Activated T-helper 17 cell treated with anti-CD3 and anti-CD28 coated beads, Interleukin-2, amount 50 U/mL, for 72 hours (primary cell): ENCODE data around the gene IGSF21. TPM values are rescaled to one million over a fixed set of nuclear protein-coding genes. Genes with fewer than 3 reads are reported as not detected.

ENCODE experiments used
- ATAC-seq: fragments of 150-1000 bp; cut with Tn5 transposase; replicated peaks from 2 replicates; pipeline ENCODE4 v1.10.0; 2021; ENCODE audit warnings: mild to moderate bottlenecking, moderate library complexity
- H3K27ac Mint-ChIP-seq: one replicate; pipeline ENCODE4 v1.8.0; 2022; ENCODE audit warnings: mixed read lengths
- H3K27me3 Mint-ChIP-seq: one replicate; pipeline ENCODE4 v1.8.0; 2022; ENCODE audit warnings: mixed read lengths
- H3K36me3 Mint-ChIP-seq: one replicate; pipeline ENCODE4 v1.8.0; 2022; ENCODE audit warnings: low read depth, mild to moderate bottlenecking, mixed read lengths
- H3K4me1 Mint-ChIP-seq: one replicate; pipeline ENCODE4 v1.8.0; 2022; ENCODE audit warnings: mixed read lengths
- H3K4me3 Mint-ChIP-seq: one replicate; pipeline ENCODE4 v1.8.0; 2022; ENCODE audit warnings: mild to moderate bottlenecking, mixed read lengths
- H3K9me3 Mint-ChIP-seq: one replicate; pipeline ENCODE4 v1.8.0; 2022; ENCODE audit warnings: mixed read lengths
- total RNA-seq, 2 donors: library from RNA; stranded (reverse); gene quantifications; one replicate each; pipeline ENCODE4 v1.2.3, GENCODE V29; 2022

IGSF21 gene
- total RNA-seq = not detected

DNA sequence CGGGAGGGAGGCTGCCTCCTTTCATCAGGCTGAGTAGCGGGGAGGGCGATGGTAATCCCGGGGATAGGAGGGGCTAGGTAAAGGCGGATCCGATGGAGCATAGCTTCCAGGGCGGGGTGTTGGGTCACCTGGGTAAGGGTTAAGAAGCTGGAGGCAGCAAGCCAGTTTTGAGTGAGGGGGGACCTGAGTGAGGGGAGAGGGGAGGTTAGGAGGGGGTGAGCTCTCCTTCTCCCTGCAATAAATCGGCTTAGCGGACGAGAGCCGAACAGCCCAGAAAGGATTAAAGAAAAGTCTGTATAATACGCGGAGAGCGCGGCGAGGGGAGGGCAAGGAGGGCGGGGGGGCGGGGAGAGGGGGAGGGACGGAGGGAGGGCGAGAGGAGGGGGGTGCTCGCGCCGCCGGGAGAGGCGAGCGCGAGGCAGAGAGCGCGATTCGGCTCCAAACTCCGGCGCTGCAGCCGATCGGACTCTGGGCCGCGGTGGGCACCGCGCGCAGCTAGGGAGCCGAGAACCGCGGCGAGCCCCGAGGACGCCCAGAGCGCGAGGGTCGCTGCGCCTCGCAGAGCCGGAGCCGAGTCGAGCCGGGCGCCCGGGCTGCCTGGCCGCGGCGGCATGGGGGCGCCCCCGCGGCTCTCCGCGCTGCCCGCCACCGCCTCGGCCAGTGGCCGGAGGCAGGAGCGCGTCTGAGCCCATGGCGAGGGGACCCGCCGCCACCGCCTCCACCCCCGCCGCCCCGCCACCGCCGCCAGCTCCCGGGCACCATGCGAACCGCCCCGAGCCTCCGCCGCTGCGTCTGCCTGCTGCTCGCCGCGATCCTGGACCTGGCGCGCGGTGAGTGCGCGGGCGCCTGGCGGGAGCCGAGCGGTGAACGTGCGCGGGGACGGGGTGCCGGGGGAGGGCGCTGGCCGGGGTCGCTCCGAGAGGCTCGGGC lies at the start of gene IGSF21:
Gene IGSF21 (plus strand): TSS at position 430 of the 930 bp plus-strand sequence. CDS start 331 bp downstream, at position 761.
- Mint-ChIP-seq H3K27ac (no peak within 1 kb of the TSS), H3K27me3 (peaks cover 53% of the 10 kb centered on the region), H3K36me3 (no peaks in the 10 kb centered on the region)

DNA sequence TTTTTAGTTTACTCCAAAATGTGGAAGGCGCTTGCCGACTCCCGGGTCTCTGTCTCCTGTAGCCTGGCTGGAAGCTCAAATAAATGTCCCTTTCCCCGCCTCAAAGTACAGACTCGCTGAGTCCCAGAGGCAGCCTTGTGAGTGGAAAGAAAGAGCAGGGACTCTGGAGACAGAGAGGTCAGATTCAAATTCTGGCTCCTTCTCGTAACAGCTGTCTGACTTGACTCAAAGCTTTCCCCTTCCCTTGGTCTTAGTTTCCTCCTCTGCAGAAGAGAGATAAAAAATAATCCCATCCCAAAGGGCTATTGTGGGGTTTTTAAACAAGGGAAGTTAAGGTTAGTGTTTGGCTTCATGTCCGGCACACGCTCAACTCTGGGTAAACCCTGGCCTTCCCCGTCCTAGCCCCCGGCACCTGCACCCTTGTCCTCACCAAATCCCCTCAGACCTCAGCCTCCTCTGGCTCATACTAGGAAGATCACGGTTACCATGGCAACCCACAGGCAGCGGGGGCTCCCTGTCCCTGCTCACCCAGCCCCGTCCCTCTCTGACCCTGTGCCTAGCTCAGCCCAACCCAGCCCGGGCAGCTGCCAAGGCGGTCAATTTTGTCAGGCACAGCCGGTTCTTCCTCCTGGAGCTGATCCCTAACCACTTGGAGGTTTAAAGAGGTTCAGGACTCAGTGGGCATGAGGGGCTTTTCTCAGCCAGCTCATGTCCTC lies 49.2 kb upstream of the IGSF21 start:
- no peaks in the 10 kb centered on the region for H3K36me3 Mint-ChIP-seq
- H3K9me3 Mint-ChIP-seq = no peaks in the 10 kb centered on the region

More for the DNA sequence above, at the start of gene IGSF21:
- Mint-ChIP-seq H3K9me3 (no peaks in the 10 kb centered on the region), H3K4me3 (no peak within 1 kb of the TSS), H3K4me1 (no peaks in the 10 kb centered on the region)
- ATAC-seq = no peak

DNA sequence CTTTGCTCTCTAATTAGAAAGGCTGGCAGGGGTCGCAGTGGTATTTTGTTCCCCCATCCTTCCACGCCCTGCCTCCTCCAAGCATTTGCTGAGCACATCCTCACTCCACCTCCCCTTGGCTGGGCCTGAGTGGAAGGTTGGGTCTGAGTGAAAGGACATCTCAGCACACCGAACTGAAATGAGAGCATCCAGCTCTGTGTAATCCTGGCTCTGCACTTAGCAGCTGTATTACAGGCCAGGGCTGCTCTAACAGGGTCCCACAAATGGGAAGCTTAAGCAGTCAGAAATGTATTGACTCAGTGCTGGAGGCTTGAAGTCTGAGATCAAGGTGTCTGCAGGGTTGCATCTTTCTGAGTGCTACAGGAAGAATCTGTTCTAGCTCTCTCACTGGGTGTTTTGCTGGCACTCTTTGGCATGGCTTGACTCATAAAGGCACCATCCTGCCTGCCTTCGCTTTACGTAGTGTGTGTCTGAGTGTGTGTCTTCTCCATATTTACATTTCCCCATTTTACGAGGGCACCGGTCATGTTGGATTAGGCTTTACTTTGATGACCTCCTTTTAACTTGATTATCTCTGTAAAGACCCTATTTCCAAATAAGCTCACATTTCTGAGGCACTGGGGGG lies 48.5 kb upstream of the IGSF21 start:
- Mint-ChIP-seq H3K27me3 (peaks cover 26% of the 10 kb centered on the region), H3K36me3 (no peaks in the 10 kb centered on the region), H3K27ac (no peak overlapping the region), H3K9me3 (no peaks in the 10 kb centered on the region), H3K4me3 (no peak overlapping the region), H3K4me1 (no peaks in the 10 kb centered on the region)
- ATAC-seq = no peak

More for the DNA sequence above, 49.2 kb upstream of the IGSF21 start:
- no peak for ATAC-seq
- no peaks in the 10 kb centered on the region for H3K4me1 Mint-ChIP-seq
- H3K27me3 Mint-ChIP-seq = peaks cover 28% of the 10 kb centered on the region
- H3K4me3 Mint-ChIP-seq = no peak overlapping the region
- H3K27ac Mint-ChIP-seq = no peak overlapping the region

DNA sequence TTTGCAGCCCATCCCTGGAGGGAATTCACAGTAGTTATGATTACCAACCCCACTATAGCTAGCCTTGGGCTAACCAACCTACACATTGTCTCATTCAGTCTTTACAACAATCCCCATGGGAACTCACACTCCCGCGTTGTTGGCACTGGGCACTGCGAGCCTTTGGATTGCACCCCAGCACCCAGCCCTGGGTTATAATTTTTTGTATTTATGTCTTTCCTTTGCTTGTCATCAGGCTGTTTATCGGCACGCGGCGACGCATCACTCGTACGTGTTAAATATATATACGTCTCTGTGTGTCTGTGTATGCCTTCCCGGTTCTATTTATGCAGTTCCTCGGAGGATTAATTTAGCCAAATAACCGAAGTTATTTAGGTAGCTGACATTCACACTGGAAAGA lies 47.2 kb upstream of the IGSF21 start:
- H3K27me3 Mint-ChIP-seq = peaks cover 21% of the 10 kb centered on the region

DNA sequence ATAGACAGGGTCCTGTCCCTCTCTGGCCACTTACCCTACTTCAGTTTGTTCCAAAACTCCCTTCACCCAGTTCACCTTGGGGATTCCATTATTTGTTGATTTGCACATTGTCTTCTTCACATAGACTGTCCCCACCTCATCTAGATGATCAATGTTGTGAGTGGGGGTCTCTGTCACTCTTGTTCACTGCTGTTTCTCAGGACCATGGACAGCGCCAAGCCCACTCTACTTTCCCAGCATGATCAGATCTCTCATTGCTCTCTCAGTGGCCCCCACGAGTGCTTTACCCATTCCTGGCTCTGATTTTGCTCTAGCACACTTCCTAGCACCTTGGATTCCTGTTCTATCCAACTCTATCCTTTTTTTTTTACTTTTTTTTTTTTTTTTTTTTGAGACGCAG lies 45.4 kb upstream of the IGSF21 start:
- peaks cover 4% of the 10 kb centered on the region for H3K9me3 Mint-ChIP-seq
- H3K36me3 Mint-ChIP-seq = no peaks in the 10 kb centered on the region
- H3K27ac Mint-ChIP-seq = no peak overlapping the region
- no peak for ATAC-seq
- no peaks in the 10 kb centered on the region for H3K4me1 Mint-ChIP-seq
- H3K4me3 Mint-ChIP-seq = no peak overlapping the region
- peaks cover 22% of the 10 kb centered on the region for H3K27me3 Mint-ChIP-seq

More for the DNA sequence above, 47.2 kb upstream of the IGSF21 start:
- no peaks in the 10 kb centered on the region for H3K36me3 Mint-ChIP-seq
- no peak overlapping the region for H3K4me3 Mint-ChIP-seq
- H3K9me3 Mint-ChIP-seq = peaks cover 2% of the 10 kb centered on the region
- ATAC-seq = no peak
- H3K4me1 Mint-ChIP-seq = no peaks in the 10 kb centered on the region
- no peak overlapping the region for H3K27ac Mint-ChIP-seq

DNA sequence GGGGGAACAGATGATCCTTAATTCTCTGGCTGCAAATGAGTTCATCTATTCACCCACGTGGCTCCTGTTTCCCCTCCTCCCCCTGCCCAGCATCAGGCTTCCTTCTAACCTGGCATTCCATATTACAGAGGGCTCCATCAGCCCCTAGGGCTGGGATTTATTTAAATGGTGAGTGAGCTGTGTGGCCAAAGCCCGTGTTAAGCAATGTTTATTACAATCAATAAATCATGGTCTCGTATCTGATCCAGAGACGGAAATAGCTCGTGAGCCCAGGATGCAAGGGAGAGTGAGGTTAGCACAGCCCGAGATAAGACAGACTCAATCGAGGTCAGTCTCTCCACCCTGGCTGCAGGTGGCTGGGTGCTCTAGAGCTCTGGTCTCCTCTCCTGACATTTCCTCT lies 43.1 kb upstream of the IGSF21 start:
- Mint-ChIP-seq H3K36me3 (no peaks in the 10 kb centered on the region), H3K27me3 (peaks cover 20% of the 10 kb centered on the region), H3K27ac (no peak overlapping the region), H3K4me3 (no peak overlapping the region), H3K9me3 (peaks cover 8% of the 10 kb centered on the region), H3K4me1 (no peaks in the 10 kb centered on the region)
- ATAC-seq = no peak

DNA sequence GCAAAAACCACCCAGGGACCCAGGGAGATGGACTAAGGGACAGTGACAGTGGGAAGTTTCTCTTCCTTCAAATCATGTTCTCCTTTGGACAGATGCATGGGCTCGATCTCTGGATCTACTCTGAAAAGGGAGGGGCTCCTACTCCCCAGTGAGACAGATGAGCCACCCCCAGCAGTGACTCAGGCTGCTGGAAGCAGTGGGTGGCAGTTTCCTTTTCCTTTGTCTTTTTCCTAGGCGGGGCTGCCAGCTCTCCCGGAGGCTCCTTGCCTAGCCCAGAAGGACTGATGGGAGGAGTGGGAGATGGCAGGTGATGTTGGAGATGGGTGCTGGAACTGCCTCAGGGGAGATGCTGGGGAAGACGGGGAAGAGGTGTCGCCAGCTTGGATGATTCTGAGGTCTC lies 41.0 kb upstream of the IGSF21 start:
- H3K4me1 Mint-ChIP-seq = no peaks in the 10 kb centered on the region
- H3K9me3 Mint-ChIP-seq = peaks cover 8% of the 10 kb centered on the region
- ATAC-seq = no peak
- H3K27me3 Mint-ChIP-seq = peaks cover 17% of the 10 kb centered on the region
- H3K36me3 Mint-ChIP-seq = no peaks in the 10 kb centered on the region
- no peak overlapping the region for H3K27ac Mint-ChIP-seq
- H3K4me3 Mint-ChIP-seq = no peak overlapping the region

DNA sequence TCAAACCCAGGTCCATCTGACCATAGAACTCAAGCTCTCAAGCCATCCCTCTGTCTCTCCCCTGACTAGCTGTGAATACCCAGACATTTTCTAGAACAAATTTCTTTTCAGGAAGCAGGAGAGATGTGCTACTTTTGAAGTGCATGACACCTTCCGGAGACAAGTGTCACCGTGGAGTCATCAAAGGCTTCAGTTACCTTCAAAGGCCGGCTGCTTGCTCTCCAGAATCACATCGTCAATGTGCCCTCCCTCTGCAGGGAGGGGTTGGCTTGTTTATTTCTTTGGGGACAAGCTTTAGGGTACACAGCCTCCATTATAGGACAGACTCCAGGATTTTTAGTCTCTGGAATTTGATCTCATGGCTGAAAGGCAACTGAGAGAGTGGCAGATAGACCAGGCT lies 37.7 kb upstream of the IGSF21 start:
- H3K4me3 Mint-ChIP-seq = no peak overlapping the region
- no peaks in the 10 kb centered on the region for H3K4me1 Mint-ChIP-seq
- no peak overlapping the region for H3K27ac Mint-ChIP-seq
- H3K27me3 Mint-ChIP-seq = peaks cover 14% of the 10 kb centered on the region
- H3K9me3 Mint-ChIP-seq = peaks cover 8% of the 10 kb centered on the region
- H3K36me3 Mint-ChIP-seq = no peaks in the 10 kb centered on the region
- ATAC-seq = no peak

DNA sequence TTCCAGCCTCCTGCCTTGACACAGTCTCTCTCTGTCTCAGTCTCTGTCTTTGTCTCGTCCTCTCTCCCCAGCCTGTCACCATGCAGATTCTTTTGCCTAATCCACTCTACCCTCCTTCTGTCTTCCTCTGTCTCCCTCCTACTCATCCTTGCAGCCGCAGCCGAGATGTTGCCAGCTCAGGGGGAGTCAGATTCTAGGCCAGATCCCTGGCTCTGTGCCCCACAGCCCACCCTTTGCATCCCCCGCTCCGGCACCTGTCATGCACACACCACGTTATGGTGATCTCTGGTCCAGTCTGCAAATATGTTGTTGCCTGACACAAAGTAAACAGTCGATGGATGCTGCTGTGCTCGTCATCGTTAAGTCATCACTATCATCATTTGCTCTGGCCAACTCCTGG lies 35.5 kb upstream of the IGSF21 start:
- Mint-ChIP-seq H3K9me3 (peaks cover 5% of the 10 kb centered on the region), H3K4me3 (no peak overlapping the region), H3K4me1 (no peaks in the 10 kb centered on the region), H3K27me3 (peaks cover 9% of the 10 kb centered on the region), H3K36me3 (no peaks in the 10 kb centered on the region), H3K27ac (no peak overlapping the region)
- ATAC-seq = no peak

DNA sequence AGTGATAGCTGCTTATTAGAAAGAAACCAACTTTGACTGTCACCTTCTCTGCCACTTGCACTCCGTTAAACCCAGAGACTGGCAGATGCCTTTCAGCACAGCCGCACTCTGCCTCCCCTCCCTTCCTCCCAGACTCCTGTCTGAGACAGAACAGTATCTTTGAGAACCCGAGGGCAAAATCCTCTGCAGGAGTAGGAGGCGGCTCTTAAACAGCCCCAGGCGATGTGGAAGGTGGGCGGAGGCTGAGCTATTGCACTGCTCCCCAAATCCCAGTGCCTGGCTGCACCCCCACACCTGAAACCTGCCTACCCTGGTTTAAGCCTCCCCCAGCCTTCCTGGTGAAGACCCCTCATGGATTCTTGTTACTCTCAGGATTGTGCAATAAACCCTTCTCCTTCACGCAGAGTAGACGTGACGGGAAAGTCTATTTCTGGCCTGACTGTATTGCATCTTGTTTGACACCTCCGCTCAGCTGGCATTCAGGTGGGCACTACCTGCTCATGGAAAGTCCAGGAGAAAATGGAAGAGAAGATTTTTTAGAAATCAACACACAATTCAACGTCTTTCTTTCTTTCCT lies 34.4 kb upstream of the IGSF21 start:
- Mint-ChIP-seq H3K36me3 (no peaks in the 10 kb centered on the region), H3K4me1 (no peaks in the 10 kb centered on the region), H3K27me3 (peaks cover 6% of the 10 kb centered on the region), H3K27ac (no peak overlapping the region), H3K4me3 (no peak overlapping the region), H3K9me3 (peaks cover under 1% of the 10 kb centered on the region)
- no peak for ATAC-seq

DNA sequence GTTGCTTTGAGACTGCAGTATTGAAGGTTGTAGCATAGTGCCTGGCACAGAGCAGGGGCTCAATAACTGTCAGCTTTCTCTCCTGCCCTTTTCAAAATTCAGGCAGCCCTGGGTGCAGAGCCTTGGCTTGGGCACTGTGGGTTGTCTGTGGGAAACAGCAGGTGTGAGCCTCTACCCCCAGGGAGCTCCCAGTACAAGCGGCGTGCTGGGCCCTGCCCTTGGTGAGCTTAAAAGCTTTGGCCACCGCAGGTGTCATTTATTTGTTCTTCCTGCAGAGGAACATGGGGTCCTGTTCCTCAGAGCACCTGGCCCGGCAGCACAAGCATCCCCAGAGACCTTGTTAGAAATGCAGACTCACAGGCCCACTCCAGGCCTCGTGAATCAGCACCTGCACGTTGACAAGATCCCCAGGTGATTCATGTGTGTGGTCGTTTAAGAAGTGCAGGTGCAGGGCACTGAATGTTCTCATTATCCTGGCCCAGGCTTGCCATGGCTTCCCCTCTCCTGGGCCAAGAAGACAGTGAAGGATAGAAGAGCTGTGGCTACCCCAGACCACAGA lies 29.9 kb upstream of the IGSF21 start:
- Mint-ChIP-seq H3K27ac (no peak overlapping the region), H3K9me3 (no peaks in the 10 kb centered on the region), H3K27me3 (peaks cover 7% of the 10 kb centered on the region), H3K4me3 (no peak overlapping the region), H3K4me1 (no peaks in the 10 kb centered on the region), H3K36me3 (no peaks in the 10 kb centered on the region)
- ATAC-seq = no peak

DNA sequence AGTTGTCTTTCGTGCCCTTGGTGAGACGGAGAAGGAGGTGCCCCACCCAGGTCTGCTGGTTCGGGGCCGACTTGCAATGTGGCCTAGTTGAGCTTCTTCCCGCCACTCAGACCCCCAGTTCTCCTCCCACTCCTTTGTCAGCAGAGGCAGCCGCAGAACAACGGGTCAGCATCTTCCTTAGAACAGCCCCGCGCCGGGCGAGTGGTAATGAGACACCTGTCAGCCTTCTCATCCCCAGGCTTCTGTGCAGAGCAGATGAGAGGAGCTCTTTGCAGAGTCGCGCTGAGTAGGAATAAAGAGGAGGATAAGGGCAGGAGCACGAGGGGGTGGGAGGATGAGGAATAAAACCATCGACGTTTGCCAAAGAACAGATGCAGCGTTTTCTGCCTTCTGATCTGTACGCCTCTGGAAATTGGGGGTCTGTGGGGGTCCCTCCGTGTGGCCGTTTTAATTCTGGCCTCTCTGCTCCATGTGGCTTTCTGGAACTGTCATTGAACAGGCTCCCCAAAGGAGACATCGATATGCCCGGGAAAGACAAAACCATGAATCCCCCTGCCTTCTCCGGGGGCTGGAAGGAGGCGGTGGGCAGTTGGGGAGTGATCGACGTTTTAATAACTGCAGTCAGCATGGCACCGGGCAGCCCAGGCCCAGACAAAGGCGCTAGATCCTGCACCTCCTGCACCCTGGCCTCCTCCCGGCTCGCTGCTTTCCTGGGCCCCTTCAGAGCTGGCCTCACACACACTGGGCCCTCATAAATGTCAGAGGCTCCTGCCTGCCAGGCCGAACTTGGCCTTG lies 27.5 kb upstream of the IGSF21 start:
- Mint-ChIP-seq H3K4me3 (no peak overlapping the region), H3K36me3 (no peaks in the 10 kb centered on the region), H3K27ac (no peak overlapping the region), H3K4me1 (no peaks in the 10 kb centered on the region), H3K9me3 (no peaks in the 10 kb centered on the region), H3K27me3 (peaks cover 9% of the 10 kb centered on the region)
- no peak for ATAC-seq

DNA sequence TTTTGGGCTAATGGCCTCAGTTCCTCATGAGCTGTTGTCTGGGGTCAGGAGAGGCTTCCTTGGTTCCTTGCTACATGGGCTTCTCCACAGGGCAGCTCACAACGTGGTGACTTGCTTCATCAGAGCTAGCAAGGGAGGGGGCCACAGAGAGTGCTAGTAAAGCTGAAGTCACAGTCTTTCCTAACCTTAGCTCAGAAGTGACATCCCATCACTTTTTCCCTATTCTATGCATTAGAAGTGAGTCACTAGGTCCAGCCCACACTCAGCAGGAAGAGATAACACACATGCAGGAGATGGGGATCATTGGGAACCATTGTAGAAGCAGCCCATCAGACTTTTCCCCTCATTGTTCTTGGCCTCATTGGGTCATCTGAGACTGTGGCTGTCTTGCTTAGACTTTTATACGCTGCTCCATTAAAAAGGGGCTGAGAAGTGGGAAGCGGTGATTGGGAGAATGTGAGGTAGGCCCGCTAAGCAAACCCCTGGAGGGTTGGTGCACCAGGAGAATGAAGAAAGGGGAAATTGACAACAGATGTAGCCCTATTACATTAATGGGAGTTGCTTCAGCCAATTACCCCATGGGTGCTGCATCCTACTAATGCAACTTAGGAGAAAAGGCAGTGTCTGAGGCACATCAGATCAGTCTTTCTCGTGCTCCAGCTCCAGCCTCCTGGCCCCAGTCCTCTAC lies 22.1 kb upstream of the IGSF21 start:
- Mint-ChIP-seq H3K4me3 (no peak overlapping the region), H3K27ac (no peak overlapping the region), H3K4me1 (no peaks in the 10 kb centered on the region), H3K9me3 (no peaks in the 10 kb centered on the region), H3K36me3 (no peaks in the 10 kb centered on the region), H3K27me3 (peaks cover 11% of the 10 kb centered on the region)
- no peak for ATAC-seq
